Liver (tissue), 9 donors: Measurements from ENCODE around the gene FMOD. TPM values are rescaled to one million over a fixed set of nuclear protein-coding genes. Genes with fewer than 3 reads are reported as not detected.

Source experiments
- DNase-seq: peaks from one replicate; pipeline ENCODE4 v3.0.0-alpha.2; 2017; ENCODE audit warnings: low spot score
- H3K27ac ChIP-seq, 2 donors: one replicate each; pipeline ENCODE4 v1.7.0; 2013; ENCODE audit warnings: inconsistent platforms in 2 of 2, low read length in 2 of 2, control low read depth in 1 of 2, low read depth in 1 of 2, mild to moderate bottlenecking in 1 of 2
- H3K27me3 ChIP-seq, 4 donors: one replicate each; pipeline versions ENCODE4 v1.6.1 to v1.7.0; 2013; ENCODE audit warnings: low read length in 3 of 4, inconsistent platforms in 1 of 4, mild to moderate bottlenecking in 1 of 4, moderate library complexity in 1 of 4; ENCODE audit not compliant: control insufficient read depth in 4 of 4, insufficient read depth in 4 of 4
- H3K36me3 ChIP-seq, 4 donors: one replicate each; pipeline versions ENCODE4 v1.6.1 to v1.7.0; 2013; ENCODE audit warnings: low read length in 3 of 4, mild to moderate bottlenecking in 3 of 4, low read depth in 1 of 4, moderate library complexity in 1 of 4; ENCODE audit not compliant: control insufficient read depth in 4 of 4, insufficient read depth in 3 of 4
- H3K4me1 ChIP-seq, 4 donors: one replicate each; pipeline versions ENCODE4 v1.6.1 to v1.7.0; 2013; ENCODE audit warnings: low read length in 3 of 4, mild to moderate bottlenecking in 3 of 4, moderate library complexity in 1 of 4; ENCODE audit not compliant: control insufficient read depth in 4 of 4, insufficient read depth in 4 of 4
- H3K4me3 ChIP-seq, 3 donors: one replicate each; pipeline versions ENCODE4 v1.6.1 to v1.7.0; 2013; ENCODE audit warnings: low read length in 3 of 3, control low read depth in 1 of 3, low read depth in 1 of 3, mild to moderate bottlenecking in 1 of 3
- H3K9ac ChIP-seq, 2 donors: one replicate each; pipeline ENCODE4 v1.7.0; 2013; ENCODE audit warnings: low read length in 2 of 2, mild to moderate bottlenecking in 2 of 2, moderate library complexity in 2 of 2, control low read depth in 1 of 2, low read depth in 1 of 2
- H3K9me3 ChIP-seq, 4 donors: one replicate each; pipeline versions ENCODE4 v1.6.1 to v1.7.0; 2013; ENCODE audit warnings: low read length in 3 of 4; ENCODE audit not compliant: control insufficient read depth in 4 of 4
- ATF3 ChIP-seq: IDR thresholded peaks from 2 replicates; pipeline ENCODE4 v1.6.1; 2016; ENCODE audit warnings: antibody characterized with exemption
- CTCF ChIP-seq: fragments of 150-350 bp; IDR thresholded peaks from 2 replicates; pipeline ENCODE4 v1.5.1; 2017; ENCODE audit warnings: improper control_type of control experiment, low read depth, low read length; ENCODE audit not compliant: missing input control
- FOXA1 ChIP-seq: IDR thresholded peaks from 2 replicates; pipeline ENCODE4 v1.6.1; 2016; ENCODE audit warnings: antibody characterized with exemption
- FOXA2 ChIP-seq: IDR thresholded peaks from 2 replicates; pipeline ENCODE4 v1.6.1; 2016; ENCODE audit warnings: antibody characterized with exemption
- GABPA ChIP-seq, 2 donors: IDR thresholded peaks in 1 of 2; conservative IDR thresholded peaks in 1 of 2; 2 replicates each; pipeline ENCODE4 v1.6.1; 2016; ENCODE audit warnings: antibody characterized with exemption in 2 of 2, mild to moderate bottlenecking in 1 of 2, moderate library complexity in 1 of 2
- HNF4A ChIP-seq, 2 donors: conservative IDR thresholded peaks; 2 replicates each; pipeline ENCODE4 v1.6.1; 2016; ENCODE audit warnings: antibody characterized with exemption in 2 of 2, mild to moderate bottlenecking in 2 of 2
- HNF4G ChIP-seq: IDR thresholded peaks from 2 replicates; pipeline ENCODE4 v1.6.1; 2016; ENCODE audit warnings: antibody characterized with exemption
- JUND ChIP-seq, 2 donors: IDR thresholded peaks; 2 replicates each; pipeline ENCODE4 v1.6.1; 2016; ENCODE audit warnings: antibody characterized with exemption in 2 of 2
- MAX ChIP-seq: IDR thresholded peaks from 2 replicates; pipeline ENCODE4 v1.6.1; 2016; ENCODE audit warnings: antibody characterized with exemption
- NR2F2 ChIP-seq: IDR thresholded peaks from 2 replicates; pipeline ENCODE4 v1.6.1; 2016; ENCODE audit warnings: antibody characterized with exemption
- RAD21 ChIP-seq, 2 donors: IDR thresholded peaks; 2 replicates each; pipeline ENCODE4 v1.6.1; 2016; ENCODE audit warnings: antibody characterized with exemption in 2 of 2, mild to moderate bottlenecking in 2 of 2
- REST ChIP-seq: IDR thresholded peaks from 2 replicates; pipeline ENCODE4 v1.6.1; 2016; ENCODE audit warnings: antibody characterized with exemption, mild to moderate bottlenecking
- RXRA ChIP-seq, 2 donors: IDR thresholded peaks; 2 replicates each; pipeline ENCODE4 v1.6.1; 2017 to 2018; ENCODE audit warnings: antibody characterized with exemption in 2 of 2, mild to moderate bottlenecking in 1 of 2
- SP1 ChIP-seq: IDR thresholded peaks from 2 replicates; pipeline ENCODE4 v1.6.1; 2018; ENCODE audit warnings: antibody characterized with exemption, mild to moderate bottlenecking
- TAF1 ChIP-seq: conservative IDR thresholded peaks from 2 replicates; pipeline ENCODE4 v1.6.1; 2016; ENCODE audit warnings: antibody characterized with exemption, mild to moderate bottlenecking
- ZBTB33 ChIP-seq: IDR thresholded peaks from 2 replicates; pipeline ENCODE4 v1.6.1; 2016; ENCODE audit warnings: antibody characterized with exemption
- WGBS: extraction: QIAGEN DNeasy Blood & Tissue Kit; methylation state at CpG from one replicate; pipeline ENCODE4 v1.1.7; 2013; 5-methylcytosine and 5-hydroxymethylcytosine counted together
- polyA plus RNA-seq, 2 donors: library from polyadenylated mRNA; stranded (reverse) in 1 of 2; unstranded in 1 of 2; fragments of 200-250 nt in 1 of 2; fragments of >200 nt in 1 of 2; fragmentation: Nextera tagmentation in 1 of 2; extraction: Ambion mirVana in 1 of 2; gene quantifications; one replicate each; pipeline versions ENCODE4 v1.2.1 to v1.2.3, GENCODE V29; 2013 to 2015
- total RNA-seq, 2 donors: library from RNA; depleted of rRNA; stranded (reverse); fragments of >200 nt; gene quantifications; one replicate each; pipeline ENCODE4 v1.2.3, GENCODE V29; 2014
- donor health status: healthy.
- donor health status: healthy.
- donor health status: healthy.
- donor health status: healthy.
- donor health status: healthy.

FMOD gene
- total and polyA plus RNA-seq, 4 donors, result 1.0 to 7.0 (median 2.4) TPM

- no peaks in the 10 kb centered on the region for H3K9me3 ChIP-seq
- H3K9ac ChIP-seq, result no peak overlapping the region
- no peaks in the 10 kb centered on the region for H3K36me3 ChIP-seq
- WGBS, result 97% methylated on average over 4 of the region's 4 CpGs
- H3K4me3 ChIP-seq, result no peak overlapping the region
- TF ChIP-seq FOXA1, result no peak
- TF ChIP-seq SP1, result no peak
- no peak for TF ChIP-seq TAF1
- no peak for TF ChIP-seq ATF3
- no peak for TF ChIP-seq REST
- TF ChIP-seq FOXA2, result no peak
- no peak for TF ChIP-seq ZBTB33
- TF ChIP-seq HNF4A (conservative IDR thresholded peaks at IDR 0.05), result no peak
- no peak for TF ChIP-seq RAD21 (IDR thresholded peaks at IDR 0.05)
- TF ChIP-seq GABPA (IDR thresholded peaks at IDR 0.05 in 1 of 2, conservative IDR thresholded peaks at IDR 0.05 in 1 of 2), result no peak
- TF ChIP-seq MAX, result no peak
- no peaks in the 10 kb centered on the region for H3K27me3 ChIP-seq
- DNase-seq, result no peak
- no peak overlapping the region for H3K27ac ChIP-seq
- H3K4me1 ChIP-seq, result peaks cover 0 to 7% (median 5%) of the 10 kb centered on the region in 4 donors
Observed at GRCh38 chr1:203335503-203335902, 15.4 kb downstream of the FMOD start.

- H3K4me1 ChIP-seq, result peaks cover 0 to 15% (median 4%) of the 10 kb centered on the region in 4 donors
- no peak for TF ChIP-seq RXRA (IDR thresholded peaks at IDR 0.05)
- no peak for TF ChIP-seq JUND (IDR thresholded peaks at IDR 0.05)
- no peak for TF ChIP-seq HNF4G
- TF ChIP-seq ZBTB33, result no peak
- TF ChIP-seq CTCF, result no peak
- no peak for TF ChIP-seq NR2F2
- no peak overlapping the region for H3K9ac ChIP-seq
- no peaks in the 10 kb centered on the region for H3K36me3 ChIP-seq
- no peaks in the 10 kb centered on the region for H3K9me3 ChIP-seq
- H3K4me3 ChIP-seq, result no peak overlapping the region
- H3K27ac ChIP-seq, result no peak overlapping the region
- no peak for DNase-seq
- WGBS, result 82% methylated on average over 1 of the region's 1 CpG
- H3K27me3 ChIP-seq, result no peaks in the 10 kb centered on the region
Observed at GRCh38 chr1:203331224-203331623, 19.7 kb downstream of the FMOD start.
